ENCODE data around the gene LNPK.
A peak's percentile ranks its signal among the peaks of the same experiment; 100 is the strongest.

LNPK gene, protein sequence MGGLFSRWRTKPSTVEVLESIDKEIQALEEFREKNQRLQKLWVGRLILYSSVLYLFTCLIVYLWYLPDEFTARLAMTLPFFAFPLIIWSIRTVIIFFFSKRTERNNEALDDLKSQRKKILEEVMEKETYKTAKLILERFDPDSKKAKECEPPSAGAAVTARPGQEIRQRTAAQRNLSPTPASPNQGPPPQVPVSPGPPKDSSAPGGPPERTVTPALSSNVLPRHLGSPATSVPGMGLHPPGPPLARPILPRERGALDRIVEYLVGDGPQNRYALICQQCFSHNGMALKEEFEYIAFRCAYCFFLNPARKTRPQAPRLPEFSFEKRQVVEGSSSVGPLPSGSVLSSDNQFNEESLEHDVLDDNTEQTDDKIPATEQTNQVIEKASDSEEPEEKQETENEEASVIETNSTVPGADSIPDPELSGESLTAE

DNA sequence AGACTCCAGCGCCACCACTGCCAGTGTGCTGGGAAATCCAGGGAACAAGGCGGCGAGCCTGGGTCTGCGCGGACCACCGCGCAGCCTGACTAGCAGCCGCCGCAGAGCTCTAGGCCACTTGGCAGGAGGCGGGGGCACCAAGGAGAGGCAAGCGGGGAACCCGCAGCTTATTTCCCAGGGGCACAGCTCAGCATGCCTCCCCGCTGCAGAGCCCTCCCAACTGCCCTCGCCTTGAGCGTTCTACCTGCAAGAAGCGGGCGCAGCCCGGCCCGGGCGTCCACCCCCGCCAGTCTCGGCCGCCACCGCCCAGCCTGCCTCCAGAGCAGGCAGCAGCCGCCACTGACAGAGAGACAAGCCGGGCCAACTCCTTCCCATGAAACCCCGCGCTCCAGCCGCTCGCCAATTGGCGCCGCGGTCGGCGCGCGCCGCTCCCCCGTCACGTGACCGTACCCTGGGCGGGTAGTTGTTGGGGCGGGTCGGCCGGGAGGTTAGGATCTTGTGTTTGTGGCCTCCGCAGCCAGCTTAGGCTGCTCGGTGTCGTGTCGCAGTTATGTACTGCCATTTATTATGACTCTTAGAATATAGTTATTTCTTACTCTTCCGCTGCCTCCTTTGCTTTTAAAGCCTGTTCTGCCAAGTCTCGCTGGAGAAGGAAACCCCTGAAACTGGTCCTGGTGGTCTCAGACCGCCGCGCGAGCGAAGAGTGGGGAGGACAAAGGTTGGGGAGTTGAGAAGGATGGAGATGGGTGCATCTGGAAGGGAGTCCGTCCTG lies at the start of gene LNPK:
LNPK (minus strand) TSS at position 352 of the 772 bp plus-strand sequence. CDS start 6,683 bp downstream, outside the sequence.
- DNase-seq (ENCODE audit: low read depth) = peak; percentile 62
- peak within 1 kb of the TSS; percentile 79 for H3K4me3 ChIP-seq (ENCODE audit: low read length)
- TF ChIP-seq, protein P1, sequence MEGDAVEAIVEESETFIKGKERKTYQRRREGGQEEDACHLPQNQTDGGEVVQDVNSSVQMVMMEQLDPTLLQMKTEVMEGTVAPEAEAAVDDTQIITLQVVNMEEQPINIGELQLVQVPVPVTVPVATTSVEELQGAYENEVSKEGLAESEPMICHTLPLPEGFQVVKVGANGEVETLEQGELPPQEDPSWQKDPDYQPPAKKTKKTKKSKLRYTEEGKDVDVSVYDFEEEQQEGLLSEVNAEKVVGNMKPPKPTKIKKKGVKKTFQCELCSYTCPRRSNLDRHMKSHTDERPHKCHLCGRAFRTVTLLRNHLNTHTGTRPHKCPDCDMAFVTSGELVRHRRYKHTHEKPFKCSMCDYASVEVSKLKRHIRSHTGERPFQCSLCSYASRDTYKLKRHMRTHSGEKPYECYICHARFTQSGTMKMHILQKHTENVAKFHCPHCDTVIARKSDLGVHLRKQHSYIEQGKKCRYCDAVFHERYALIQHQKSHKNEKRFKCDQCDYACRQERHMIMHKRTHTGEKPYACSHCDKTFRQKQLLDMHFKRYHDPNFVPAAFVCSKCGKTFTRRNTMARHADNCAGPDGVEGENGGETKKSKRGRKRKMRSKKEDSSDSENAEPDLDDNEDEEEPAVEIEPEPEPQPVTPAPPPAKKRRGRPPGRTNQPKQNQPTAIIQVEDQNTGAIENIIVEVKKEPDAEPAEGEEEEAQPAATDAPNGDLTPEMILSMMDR (conservative IDR thresholded peaks at IDR 0.05; ENCODE audit: low read depth, low read length) = no peak

DNA sequence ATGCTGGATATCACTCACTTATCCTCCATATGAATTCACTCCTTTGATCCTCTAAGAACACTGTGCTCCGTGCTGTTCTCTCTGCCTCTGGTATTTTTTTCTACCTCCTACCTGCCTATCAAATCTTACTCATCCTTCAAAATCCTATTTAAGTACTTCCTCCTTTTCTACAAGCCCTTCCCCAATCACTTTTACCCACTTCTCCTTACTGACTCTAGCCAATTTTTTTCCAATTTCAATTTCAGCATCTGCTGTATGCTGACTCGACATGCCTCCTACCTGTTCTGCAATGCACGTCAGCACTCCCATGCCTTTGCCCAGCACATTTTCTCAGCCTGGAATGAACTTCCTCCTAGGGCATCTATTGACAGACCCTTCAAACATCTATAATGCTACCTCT lies 37.3 kb upstream of the LNPK start:
- H3K4me3 ChIP-seq (ENCODE audit: low read length) = no peak overlapping the region
- no peak for DNase-seq (ENCODE audit: low read depth)
- TF ChIP-seq, protein P1 (conservative IDR thresholded peaks at IDR 0.05; ENCODE audit: low read depth, low read length) = no peak

DNA sequence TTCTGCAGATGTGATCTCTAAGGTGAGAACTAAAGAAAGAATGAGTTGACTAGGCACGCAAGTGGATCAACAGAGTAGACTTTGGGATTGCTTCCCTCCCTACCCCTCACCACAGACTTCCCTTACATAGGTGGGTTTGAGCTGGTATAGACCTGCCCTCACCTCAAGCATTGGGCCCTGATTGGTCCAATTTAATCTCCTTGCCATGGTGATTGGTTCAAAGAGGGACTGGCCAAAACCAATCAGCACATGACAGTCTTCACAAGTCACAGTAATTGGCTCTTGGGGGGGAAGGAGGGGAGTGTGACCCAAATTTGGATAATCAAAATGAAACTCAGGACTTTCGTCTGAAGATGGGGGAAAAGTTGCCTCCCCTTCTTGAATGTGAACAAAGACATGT lies 36.6 kb upstream of the LNPK start:
- TF ChIP-seq, protein P1 (conservative IDR thresholded peaks at IDR 0.05; ENCODE audit: low read depth, low read length) = no peak
- DNase-seq (ENCODE audit: low read depth) = no peak
- H3K4me3 ChIP-seq (ENCODE audit: low read length) = no peak overlapping the region

DNA sequence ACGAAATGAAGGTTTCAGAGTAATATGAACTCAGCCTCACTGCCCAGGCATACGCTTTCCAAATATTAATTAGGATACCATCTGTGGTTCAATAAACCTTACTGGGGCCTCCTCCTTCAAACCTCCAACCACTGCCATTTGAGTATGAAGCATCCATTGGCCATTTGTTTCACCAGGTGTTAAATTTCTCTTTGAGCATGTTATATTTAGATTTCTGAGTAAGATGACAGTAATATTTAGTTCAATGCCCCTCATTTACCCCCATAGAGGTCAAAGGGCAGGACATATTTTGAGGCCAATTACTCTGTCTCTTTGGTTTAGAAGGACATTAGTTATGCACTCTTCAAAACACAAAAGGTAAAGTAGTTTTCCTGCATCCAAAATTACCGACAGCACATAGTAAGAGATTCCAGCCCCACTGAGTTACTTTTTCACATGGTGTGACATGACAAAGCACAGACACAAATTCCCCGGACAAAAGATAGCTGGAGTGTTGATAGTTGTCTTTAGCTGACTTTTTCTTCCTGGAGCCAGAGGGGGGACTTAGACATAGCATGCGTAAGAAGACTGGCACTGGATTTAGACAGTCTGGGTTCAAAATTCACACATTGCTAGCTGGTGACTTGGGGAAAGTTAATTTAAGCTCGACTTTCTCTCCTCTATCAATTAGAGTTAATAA lies 33.1 kb upstream of the LNPK start:
- DNase-seq (ENCODE audit: low read depth) = no peak
- no peak overlapping the region for H3K4me3 ChIP-seq (ENCODE audit: low read length)

DNA sequence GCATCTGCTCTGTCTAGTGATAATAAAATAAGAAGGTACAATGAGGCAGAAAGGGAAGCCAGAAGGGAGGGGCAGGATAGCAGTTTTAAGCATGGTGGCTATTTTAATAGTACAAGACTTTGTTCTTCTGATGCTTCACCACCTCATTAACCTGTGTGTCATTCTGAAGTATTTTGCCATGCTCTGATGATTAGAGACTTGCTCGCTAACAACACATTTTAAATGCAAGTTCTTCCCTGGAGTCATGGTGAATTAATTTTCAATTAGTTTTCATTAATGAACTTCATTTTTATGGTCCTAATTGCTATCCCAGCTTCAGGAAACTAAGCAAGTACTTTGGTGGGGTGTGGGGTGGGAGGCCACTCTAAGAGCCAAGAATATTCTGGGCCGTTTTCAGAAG lies 25.7 kb upstream of the LNPK start:
- no peak for DNase-seq (ENCODE audit: low read depth)
- no peak overlapping the region for H3K4me3 ChIP-seq (ENCODE audit: low read length)
- TF ChIP-seq, protein P1 (conservative IDR thresholded peaks at IDR 0.05; ENCODE audit: low read depth, low read length) = no peak

More for the DNA sequence above, 33.1 kb upstream of the LNPK start:
- TF ChIP-seq, protein P1 (conservative IDR thresholded peaks at IDR 0.05; ENCODE audit: low read depth, low read length) = no peak

DNA sequence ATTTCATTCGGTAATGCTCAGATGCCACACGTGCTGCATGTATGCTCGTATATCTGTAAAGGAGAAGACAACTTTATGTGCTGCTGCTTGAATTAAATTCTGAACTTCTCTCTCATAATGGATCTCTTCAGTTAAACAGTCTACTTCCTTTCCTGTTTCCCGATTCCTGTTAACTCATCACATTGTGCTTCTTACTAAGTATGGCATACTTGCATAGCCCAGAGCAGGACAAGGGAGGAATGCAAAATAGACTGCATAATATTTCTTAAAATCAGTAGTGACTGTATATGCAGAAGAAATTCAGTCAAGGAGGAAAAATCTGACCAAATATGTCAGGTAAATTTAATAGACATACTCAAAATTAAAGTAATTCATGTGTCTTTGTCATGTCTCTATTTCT lies 23.9 kb upstream of the LNPK start:
- no peak overlapping the region for H3K4me3 ChIP-seq (ENCODE audit: low read length)
- no peak for DNase-seq (ENCODE audit: low read depth)
- TF ChIP-seq, protein P1 (conservative IDR thresholded peaks at IDR 0.05; ENCODE audit: low read depth, low read length) = no peak
